GM13976 (cell line): Measurements from ENCODE around the gene EFTUD2.

Source experiments
- DNase-seq: peaks from one replicate; pipeline ENCODE4 v3.0.0; 2012; ENCODE audit warnings: low spot score
- in situ Hi-C: fragments of 300-500 bp; cut with MboI; formaldehyde crosslinking; loops from one replicate; pipeline ENCODE4 v1.12.0; 2022; ENCODE audit warnings: low sequenced_read_pairs, mixed read lengths, inconsistent platforms; ENCODE audit not compliant: unreplicated experiment
- TF ChIP-seq, protein P1 (sequence below): IDR thresholded peaks from 2 replicates; pipeline ENCODE4 v1.5.1; 2012; ENCODE audit warnings: borderline replicate concordance, mild to moderate bottlenecking; ENCODE audit not compliant: insufficient read depth; ENCODE audit errors: extremely low read depth, missing control alignments, control extremely low read depth

The EFTUD2 gene

DNA sequence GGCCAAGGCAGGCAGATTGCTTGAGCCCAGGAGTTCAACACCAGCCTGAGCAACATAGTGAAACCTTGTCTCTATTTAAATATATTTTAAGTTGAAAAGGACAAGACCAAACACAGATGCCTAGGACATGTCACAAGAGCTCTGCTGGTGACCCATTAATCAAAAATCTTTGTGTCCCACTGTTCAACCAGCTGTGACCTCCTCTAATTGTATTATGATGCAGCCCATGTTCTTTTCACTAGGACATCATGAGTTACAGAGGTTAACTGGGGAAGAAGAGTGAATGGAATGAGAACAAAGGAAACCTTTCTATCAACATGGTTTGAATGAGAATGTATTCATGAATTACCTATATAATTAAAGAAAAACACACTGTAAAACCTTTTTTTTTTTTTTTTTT, 7.0 kb downstream of the EFTUD2 start:
- TF ChIP-seq, protein P1, sequence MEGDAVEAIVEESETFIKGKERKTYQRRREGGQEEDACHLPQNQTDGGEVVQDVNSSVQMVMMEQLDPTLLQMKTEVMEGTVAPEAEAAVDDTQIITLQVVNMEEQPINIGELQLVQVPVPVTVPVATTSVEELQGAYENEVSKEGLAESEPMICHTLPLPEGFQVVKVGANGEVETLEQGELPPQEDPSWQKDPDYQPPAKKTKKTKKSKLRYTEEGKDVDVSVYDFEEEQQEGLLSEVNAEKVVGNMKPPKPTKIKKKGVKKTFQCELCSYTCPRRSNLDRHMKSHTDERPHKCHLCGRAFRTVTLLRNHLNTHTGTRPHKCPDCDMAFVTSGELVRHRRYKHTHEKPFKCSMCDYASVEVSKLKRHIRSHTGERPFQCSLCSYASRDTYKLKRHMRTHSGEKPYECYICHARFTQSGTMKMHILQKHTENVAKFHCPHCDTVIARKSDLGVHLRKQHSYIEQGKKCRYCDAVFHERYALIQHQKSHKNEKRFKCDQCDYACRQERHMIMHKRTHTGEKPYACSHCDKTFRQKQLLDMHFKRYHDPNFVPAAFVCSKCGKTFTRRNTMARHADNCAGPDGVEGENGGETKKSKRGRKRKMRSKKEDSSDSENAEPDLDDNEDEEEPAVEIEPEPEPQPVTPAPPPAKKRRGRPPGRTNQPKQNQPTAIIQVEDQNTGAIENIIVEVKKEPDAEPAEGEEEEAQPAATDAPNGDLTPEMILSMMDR: no peak
- no peak for DNase-seq
- in situ Hi-C loops: no loop called here

DNA sequence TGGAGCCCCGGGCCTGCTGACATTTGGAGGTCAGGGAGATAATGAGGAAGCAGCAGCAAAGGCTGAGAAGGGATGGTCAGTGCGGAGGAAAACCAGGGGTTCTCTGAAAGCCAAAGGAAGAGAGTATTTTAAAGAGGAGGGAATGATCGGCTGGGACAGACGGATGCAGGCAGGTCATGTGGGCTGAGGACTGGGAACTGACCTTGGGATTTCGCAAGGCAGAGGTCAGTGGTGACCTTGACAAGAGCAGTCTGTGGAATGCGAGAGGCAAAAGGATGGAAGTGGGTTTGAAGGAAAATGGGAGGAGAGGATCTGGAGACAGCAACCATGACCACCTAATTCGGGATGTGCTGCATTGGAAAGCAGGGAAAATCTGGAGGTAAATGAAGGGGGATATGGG, 10.2 kb downstream of the EFTUD2 start:
- TF ChIP-seq, protein P1: no peak
- in situ Hi-C loops: no loop called here
- DNase-seq: no peak

DNA sequence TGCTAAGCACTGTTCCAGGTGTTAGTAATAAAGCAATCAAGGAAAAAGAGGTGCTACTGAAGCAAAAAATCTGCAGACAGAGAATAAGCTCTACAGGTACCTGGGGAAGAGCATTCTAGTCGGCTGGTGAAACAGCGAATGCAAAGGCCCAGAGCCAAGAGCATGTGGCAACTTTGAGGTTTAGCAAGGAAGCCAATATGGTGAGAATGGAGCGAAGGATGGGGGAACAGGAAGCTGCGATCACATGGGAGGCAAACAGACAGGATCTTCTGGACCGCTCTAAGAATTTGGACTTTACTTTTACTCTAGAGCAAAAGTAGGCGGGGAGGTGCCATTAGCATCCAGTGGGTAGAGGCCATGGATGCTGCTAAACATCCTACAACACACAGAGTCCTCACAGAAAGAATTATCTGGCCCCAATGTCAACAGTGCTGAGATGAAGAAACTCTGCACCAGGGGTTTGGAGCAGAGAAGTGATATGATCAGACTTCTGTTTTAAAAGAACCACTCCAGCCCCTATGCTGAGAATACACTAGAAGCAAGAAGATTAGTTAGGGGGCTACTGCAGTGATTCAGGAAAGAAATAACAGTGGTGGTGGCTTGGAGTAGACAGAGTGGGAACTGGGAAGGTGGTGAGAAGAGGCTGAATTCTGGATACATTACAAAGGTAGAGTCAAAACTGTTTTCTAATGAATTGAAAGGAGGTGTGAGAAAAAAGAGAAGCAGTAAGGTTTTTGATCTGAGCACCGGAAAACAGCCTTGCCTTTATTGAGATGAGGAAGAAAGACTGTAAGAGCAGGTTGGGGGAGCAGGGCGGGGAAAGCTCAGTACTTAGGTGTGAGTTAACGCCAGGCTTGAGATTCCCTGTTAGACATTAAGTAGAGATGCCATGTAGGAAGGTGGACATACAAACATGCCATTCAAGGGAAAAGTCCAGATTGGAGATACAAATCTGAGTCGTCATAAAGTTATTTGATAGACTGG, 11.0 kb downstream of the EFTUD2 start:
- DNase-seq: no peak
- in situ Hi-C loops: no loop called here
- TF ChIP-seq, protein P1: no peak

DNA sequence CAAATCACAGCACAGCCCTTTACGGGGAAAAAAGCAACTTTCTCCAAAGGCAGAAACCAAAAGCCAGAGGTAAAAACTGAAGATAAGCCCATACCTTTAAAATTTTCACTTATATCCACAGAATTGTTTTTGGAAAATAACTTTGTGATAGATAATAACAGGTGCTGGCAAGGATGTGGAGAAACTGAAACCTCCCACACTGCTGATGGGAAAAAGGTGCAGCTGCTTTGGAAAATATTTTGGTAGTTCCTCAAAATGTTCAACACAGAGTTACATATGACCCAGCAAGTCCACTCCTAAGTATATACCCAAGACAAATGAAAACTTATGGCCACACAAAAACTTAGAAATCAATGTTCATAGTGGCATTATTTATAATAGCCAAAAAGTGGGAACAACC, 12.2 kb downstream of the EFTUD2 start:
- TF ChIP-seq, protein P1: no peak
- DNase-seq: no peak
- in situ Hi-C loops: no loop called here

DNA sequence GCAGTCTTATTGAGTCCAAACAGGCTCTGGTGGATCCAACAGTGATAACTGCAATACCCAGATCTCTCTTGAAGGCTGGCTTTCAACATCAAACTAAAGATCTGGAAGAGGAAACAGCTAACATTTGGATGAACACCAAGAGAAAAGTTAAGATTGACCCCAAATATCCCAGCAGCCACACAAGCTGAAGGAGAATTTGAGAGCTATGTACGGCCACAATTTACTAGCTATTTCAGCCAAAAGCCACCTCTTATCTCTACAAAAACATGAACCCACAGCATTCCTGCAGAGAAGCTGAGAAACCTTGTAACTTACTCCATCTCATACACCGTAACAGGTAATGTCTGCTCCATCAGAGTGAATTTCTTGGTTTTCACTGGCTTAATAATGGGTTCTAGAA, 14.3 kb downstream of the EFTUD2 start:
- TF ChIP-seq, protein P1: no peak
- no peak for DNase-seq
- in situ Hi-C loops: no loop called here

DNA sequence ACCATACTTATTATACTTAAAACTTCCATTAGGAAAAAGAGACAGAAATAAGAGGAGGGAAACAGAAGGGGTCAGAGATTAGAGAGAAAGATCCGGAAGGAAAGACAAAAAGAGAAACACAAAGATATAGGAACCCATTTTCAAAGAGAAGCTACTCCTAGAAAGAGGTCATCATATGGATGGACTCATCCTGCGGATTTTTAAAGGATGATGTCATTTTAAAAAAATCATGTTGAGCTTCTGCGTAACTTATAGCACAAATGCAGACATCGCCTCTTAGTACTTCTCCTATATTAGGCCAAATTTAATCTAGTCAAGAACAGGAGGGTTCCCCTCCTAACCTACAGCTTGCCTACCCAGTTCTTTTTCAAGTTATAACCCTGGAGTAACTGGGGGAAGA, 18.1 kb downstream of the EFTUD2 start:
- in situ Hi-C loops: no loop called here
- no peak for DNase-seq
- TF ChIP-seq, protein P1: no peak

DNA sequence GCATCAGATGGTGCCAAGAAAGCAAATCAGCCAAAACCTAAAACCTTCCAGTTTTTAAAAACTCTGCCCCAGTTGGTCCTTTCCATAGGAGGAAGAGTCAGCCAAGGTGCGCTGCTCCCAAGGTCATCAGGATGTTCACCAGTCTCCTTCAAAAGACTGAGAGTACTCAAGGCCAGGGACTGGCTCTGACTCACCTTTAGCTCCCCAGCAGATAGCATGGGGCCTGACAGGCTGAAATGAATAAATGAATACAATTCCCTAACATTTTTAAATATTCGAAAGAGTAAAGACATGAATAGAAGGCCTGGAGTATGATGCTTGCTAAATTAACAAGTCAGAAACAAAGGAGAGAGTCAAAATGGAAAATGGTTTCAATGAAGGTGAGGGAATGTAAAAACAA, 19.2 kb downstream of the EFTUD2 start:
- TF ChIP-seq, protein P1: no peak
- no peak for DNase-seq
- in situ Hi-C loops: no loop called here
